ENCODE measurements around the gene CNGA2.

Gene CNGA2

DNA sequence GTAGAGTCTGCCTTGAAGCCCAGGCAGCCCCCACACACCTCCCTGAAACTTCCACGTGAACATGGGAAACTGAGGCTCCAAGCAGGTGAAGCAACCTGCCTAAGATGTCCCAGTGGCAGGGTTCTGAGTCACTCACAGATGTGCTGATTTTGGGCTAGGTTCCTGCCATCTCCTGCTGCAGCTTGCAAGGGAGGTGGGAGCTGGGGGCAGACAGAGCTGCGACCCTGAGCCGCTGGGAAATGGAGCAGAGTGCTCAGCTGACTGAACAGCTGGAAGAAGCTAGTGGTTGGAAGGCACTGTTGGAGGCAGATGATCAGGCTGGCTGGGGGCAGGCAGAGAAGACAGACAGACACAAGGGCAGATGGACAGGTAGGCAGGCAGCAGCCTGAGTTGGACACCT, 22.3 kb upstream of the CNGA2 start:
- DNase-seq (ENCODE audit: low read depth): no peak

DNA sequence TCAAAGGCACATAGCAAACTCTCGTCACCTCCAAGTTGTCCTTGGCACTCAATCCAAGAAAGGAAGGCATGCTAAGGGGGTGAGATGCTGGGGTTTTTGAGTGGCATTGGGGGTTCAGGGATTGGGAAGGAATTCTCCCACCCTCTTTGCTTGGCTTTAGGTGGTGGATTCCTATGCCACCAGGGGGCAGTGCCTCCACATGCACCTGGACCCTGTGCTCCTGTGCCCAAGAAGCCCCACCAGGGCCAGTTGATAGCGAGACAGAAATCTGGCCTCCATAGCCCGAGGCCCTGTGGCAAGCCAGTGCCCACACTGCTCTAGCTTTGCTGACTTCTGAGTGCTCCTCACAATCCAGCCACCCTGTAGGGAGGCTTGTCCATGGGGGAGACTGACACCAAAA, 20.7 kb upstream of the CNGA2 start:
- no peak for DNase-seq (ENCODE audit: low read depth)

DNA sequence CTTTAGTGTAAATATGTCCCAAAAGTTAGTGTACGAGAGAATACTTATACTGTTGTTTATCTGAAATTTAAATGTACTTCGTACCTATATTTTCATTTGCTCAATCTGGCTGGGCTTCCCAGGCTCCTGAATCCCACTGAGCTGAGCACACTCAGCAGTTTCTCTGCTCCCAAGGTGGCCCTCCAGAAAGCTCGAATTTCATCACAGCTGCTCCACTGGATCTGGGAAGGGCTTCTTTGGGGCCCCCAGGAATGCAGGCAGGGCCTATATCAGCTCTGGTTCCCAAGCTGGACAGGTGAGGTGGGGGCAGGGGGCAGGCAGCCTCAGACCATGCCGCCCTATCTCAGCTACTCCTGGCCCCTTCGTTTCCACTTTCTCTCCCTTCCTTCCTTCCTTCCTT, 20.2 kb upstream of the CNGA2 start:
- DNase-seq (ENCODE audit: low read depth): no peak

DNA sequence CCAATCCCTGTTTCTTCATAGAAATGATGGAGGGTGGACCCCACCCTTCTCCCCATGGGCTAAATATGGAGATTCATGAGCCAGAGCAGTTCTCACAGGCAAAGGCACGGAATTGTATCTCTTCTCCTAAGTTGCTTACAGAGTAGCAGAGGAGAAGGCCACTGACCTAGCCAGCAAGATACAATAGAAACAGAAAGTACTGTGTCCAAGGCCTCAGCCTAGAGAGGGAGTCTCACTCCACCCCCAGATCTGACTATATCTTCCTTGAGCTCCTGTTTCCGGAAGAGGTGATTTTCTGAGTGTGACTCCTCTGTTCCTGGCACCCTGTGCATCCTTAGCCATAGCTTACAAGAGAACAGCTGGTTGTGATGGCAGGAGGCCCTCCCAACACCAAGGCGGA, 18.8 kb upstream of the CNGA2 start, which contains the start of gene FATE1:
Gene FATE1 (plus strand): TSS at position 284 of the 400 bp plus-strand sequence. CDS start 85 bp downstream, at position 369.
- no peak for DNase-seq (ENCODE audit: low read depth)

DNA sequence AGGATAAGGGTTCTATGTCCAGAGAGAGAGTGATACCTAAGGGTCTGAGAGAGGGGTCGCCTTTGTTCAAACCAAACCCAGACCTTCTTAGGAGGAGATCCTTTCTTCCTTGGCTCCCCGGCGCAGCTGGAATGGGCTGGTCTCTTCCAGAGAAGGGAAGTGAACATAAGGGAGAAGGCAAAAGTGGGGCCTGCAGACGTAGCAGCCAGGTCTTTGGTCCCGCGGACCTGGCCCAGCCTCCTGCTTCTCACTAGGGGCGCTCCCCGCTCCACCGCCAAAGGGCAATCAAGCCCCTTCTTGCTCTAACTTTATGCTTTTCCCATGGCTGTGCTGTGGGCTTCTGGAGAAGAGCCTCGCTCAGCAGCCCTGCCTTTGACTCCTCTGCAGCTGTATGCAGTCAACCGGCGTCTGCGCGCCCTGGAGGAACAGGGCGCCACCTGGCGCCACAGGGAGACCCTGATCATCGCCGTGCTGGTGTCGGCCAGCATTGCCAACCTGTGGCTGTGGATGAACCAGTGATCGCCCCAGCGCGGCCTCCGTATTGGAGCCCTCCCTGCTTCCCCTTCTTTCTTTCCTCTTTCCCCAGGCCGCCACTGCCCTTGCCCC, 12.2 kb upstream of the CNGA2 start:
- no peak for DNase-seq (ENCODE audit: low read depth)

DNA sequence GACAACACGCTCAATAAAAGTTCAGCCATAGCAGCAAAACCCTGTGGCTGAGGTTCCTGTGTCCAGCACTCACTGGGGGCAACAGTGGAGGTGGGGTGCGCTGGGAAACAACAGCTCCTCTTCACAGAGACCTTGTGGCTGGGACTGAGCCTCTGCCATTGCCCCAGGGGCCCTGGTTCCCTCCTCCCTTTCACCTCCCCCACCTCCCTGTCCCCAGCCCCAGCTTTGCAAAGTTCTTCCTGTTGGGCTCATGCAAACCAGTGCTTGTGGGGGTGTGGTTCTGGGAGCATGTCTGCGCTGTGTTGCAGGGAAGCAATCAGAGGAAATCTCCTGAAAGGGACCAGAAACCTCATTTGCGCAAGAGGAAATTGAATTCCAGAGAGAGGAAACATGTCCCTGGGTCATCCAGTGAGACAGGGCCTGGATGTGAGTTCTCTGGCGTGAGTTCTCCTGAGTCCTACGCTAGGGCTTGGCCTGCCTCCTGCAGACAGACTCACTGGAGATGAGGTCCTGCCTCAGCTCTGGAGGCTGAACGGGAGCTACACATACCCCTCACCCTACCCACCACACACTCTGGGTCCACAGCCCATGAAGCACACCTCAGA, 11.3 kb upstream of the CNGA2 start:
- no peak for DNase-seq (ENCODE audit: low read depth)

DNA sequence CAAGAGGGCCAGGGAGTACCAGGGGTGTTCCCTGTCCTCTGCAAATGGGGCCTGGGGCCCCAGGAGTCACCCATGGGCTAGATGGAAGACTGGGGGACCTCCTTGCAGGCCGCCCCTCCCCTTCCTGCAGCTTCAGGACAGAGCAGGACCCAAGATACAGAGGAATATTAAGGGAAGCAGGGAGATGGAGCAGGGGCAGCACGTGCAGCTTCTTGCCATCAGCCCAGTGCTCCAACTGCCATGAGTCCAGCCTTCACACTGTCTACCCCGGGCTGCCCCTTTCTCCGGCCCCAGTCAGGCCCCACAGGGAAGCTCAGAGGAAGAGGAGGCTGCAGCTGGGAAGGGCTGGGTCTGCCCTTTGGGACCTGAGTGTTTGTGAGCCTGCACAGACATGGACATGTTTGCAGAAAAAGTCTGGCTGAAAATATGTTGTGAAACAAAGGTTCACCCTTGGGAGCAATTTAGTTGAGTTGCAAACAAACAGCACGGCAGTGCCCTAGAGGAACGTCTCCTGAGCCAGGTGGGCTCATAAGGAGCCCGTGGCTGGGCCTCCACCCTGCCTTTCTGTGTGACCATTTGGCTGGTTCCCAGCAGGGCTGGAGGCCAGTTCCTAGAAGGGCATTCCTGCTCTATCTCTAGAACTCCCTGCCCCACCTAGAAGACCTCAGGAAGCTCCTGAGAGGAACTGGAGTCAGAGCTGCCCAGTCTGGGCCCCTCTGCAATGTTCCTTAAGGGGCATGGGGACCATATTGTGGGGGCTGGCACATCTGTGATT, 9.8 kb upstream of the CNGA2 start:
- DNase-seq (ENCODE audit: low read depth): no peak

DNA sequence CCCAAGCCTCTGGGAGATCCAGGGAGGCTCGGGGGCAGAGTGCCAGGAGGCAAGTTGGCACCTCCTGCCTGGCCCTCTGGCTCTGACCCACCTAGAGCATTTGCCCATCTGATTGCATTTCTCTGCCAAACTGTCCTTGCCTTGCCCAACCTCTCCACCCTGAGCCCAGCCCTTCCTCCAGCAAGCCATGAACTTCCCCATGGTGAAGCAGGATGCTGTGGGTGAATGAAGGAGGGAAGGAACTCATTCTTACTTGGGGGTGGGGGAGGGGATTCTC, 9.3 kb upstream of the CNGA2 start:
- no peak for DNase-seq (ENCODE audit: low read depth)

DNA sequence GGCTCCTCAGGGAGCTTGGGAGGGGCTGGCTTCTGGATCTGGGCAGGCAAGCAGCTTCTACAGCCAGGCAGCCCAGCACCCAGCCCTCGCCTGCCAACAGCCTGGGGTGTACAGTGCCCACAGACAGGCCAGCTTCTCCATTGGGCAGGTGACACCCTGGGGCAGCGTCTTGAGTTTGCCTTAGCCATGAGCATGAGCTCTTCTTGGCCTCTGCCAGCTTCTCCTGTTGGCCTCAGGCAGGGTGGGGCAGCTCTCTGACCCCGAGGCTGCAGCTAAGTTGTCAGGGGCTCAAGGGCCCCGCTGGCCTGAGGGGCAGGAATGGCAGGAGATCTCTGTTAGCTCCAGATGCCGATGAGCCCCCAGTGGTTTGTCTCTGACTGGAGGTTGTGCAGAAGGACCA, 7.8 kb upstream of the CNGA2 start:
- no peak for DNase-seq (ENCODE audit: low read depth)

DNA sequence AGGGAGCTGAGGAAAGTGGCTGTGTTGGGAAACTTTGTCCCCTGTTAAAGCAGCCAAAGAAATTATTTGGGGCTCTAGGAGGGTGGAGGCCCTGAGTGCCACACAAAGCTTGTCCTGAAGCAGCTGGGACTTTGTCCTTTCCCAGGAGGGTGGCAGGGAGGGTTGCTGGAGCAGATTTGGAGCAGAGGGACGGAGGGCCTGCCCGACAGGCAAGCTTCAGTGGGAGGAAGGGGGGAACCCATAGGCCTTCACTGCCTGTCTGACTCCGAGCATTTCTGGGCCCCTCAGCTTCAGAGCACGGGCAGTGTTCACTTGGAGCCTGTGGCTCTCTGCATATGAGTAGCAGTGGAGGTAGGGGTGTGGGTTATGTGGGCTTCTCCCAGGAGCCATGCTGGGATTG, 7.2 kb upstream of the CNGA2 start:
- DNase-seq (ENCODE audit: low read depth): no peak

DNA sequence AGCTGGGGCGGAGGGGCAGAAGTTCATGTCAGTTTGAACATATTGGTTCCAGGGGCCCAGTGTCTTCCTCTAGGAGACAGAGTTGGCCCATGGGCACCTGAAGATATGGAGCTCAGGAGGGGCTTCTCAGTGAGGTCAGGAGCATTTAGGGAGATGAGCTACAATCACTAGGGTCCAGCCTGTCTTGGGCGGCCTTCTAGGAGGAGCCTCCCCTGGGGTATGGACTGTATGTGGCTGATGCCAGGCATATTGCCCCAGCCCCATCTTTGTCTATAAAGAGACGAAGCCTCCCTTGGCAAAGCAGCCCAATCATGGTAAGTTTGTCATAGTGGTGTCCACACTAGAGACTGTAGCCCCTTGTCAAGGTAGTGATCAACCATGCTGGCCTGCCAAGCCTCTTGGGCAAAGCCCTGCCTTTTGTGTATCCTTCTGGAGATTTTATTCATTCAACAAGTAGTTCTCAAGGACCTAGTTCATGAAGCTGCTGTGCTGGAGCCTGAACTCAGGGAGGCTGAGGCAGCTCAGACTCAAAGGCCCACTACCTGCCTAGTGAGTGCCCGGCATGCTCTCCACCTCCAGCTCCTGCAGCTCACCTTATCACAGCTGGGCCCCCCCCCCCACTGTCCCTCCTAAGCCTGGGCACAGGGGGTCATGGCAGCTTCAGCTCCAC, 5.4 kb upstream of the CNGA2 start:
- DNase-seq (ENCODE audit: low read depth): no peak

DNA sequence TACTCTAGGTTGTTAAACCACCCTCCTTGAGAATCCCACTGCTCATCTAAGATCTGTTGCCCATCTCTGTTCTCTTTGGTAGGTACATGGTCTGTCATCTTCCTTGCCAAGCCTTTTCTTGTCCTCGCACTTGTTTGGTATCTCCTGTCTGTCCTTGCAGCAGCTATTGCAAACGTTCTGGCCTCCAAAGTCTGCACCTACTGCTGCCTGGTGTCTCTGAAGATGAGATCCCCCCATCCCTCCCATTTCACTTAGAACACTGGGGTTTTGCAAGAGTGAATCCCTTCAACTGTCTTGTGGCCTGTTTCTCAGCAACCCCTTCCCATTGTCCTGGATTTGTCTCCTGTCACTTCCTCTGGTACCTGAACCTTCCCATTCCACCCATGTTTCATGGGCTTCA, 673 bp downstream of the CNGA2 start:
- DNase-seq (ENCODE audit: low read depth): no peak

DNA sequence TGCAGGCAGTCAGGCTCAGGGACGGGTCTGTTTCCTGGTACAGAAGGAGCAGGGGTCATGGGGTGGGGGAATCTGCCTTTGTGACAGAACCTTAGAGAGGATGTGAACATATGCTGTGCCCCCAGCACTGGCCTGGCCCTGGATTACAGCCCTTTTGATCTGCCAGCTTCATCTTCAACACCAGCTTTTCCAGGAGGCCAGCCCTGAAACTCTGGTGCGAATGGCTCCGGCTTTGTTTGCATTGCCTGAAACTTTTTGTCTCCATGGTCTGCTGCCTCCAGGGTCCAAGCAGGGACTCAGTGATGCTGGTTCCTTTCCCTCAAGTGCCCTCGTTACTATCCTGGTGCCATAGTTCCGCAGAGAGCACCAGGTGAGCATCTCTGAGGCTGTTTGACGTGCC, 2.1 kb downstream of the CNGA2 start:
- DNase-seq (ENCODE audit: low read depth): no peak

DNA sequence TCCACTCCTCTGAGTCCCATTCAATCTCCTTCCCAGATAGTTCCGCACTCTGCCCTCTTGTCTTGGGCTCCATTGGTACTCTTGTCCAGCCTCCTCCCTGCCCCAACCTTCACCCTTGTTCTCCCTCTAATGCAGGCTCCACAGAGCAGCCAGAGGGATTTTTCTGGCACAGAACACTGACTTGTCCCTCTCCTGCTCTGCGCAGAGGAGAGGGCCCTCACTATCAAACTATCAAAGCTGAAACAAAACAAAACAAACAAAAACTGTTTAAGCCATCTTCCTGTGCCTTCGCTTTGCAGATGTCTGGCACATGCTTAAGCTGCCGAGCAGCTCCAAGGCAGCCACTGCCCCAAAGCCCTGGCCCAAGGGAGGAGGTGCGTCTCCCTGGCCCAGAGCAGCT, 2.9 kb downstream of the CNGA2 start:
- no peak for DNase-seq (ENCODE audit: low read depth)

DNA sequence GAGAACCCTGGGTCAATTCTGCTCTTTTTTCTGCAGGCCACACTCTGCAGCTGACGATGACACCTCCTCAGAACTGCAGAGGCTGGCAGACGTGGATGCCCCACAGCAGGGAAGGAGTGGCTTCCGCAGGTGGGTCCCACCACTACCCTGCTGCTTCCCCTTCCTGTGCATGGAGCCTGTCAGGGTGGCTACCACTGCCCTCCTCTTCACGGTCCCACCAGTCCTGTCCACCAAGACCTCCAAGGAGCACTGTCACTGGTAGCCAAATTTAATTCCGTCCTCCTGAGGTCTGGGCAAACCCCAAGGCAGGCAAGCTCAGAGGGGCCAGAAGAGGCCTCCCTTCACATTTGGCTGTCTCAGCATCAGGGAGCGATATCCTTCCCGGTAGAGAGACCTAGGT, 4.2 kb downstream of the CNGA2 start:
- no peak for DNase-seq (ENCODE audit: low read depth)

DNA sequence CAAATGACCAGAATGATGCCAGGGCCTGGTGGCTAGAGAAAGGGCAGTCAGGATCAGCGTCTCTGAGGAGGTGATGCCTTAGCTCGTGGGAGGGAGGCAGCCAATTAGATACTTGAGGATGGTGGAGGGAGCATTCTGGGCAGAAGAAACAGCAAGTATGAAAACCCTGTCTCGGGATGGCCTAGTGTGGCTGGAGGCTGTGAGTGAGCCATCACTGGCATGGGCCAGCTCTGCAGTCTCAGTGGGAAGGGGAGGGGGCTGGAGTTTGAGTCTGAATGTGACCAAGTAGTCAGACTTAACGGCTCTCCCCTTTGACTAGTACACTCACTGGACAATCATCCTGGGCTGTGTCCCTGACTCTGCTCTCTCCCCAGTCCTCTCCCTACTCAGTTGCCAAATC, 7.1 kb downstream of the CNGA2 start:
- DNase-seq (ENCODE audit: low read depth): no peak

DNA sequence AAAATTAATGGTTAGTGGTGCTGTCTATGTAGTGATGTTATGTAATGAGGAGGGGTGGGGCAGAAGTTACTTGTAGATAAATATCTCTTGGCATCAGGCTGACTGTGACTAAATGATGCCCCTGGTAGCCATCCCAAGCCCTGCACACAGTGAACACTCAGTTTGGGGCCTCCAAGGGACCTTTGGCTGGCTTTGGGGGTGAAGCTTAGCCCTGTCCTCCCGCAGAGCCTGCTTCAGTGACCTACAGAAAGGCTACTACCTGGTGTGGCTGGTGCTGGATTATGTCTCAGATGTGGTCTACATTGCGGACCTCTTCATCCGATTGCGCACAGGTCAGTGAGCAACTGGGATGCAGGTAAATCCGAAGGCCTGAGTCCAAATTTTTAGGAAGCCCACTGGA, 7.8 kb downstream of the CNGA2 start:
- no peak for DNase-seq (ENCODE audit: low read depth)

DNA sequence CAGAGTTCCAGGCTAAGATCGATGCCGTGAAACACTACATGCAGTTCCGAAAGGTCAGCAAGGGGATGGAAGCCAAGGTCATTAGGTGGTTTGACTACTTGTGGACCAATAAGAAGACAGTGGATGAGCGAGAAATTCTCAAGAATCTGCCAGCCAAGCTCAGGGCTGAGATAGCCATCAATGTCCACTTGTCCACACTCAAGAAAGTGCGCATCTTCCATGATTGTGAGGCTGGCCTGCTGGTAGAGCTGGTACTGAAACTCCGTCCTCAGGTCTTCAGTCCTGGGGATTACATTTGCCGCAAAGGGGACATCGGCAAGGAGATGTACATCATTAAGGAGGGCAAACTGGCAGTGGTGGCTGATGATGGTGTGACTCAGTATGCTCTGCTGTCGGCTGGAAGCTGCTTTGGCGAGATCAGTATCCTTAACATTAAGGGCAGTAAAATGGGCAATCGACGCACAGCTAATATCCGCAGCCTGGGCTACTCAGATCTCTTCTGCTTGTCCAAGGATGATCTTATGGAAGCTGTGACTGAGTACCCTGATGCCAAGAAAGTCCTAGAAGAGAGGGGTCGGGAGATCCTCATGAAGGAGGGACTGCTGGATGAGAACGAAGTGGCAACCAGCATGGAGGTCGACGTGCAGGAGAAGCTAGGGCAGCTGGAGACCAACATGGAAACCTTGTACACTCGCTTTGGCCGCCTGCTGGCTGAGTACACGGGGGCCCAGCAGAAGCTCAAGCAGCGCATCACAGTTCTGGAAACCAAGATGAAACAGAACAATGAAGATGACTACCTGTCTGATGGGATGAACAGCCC, 9.3 kb downstream of the CNGA2 start:
- DNase-seq (ENCODE audit: low read depth): no peak

DNA sequence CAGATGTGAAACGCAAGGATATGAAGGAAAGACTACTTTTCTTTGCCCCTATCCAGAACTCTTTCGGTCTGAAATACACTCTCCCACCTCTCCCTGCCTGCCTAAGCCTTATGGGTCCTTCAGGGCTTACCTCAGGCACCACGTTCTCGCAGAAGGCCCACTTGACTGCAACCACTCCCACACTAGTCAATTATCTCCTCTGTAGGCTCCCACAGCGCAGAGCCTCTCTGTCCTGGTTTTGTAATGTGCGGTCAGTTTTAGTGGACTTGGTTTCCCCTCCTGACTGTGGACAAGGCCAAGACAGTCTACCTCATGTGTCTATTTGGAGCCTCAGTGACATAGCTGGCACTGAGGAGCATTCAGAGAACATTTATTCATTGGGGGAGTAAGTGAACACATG, 11.1 kb downstream of the CNGA2 start:
- no peak for DNase-seq (ENCODE audit: low read depth)

DNA sequence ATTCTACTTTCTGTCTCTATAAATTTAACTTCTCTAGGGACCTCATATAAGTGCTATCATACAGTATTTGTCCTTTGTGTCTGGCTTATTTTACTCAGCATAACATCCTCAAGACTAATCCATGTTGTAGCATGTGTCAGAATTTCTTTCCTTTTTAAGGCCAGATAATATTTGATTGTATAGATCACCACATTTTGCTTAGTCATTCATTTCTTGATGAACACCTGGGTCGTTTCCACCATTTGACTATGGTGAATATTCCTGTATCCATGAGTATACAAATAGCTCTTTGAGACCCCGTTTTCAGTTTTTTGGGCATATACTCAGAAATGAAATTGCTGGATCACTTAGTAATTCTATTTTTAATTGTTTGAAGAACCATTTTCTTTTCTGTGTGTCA, 12.0 kb downstream of the CNGA2 start:
- no peak for DNase-seq (ENCODE audit: low read depth)

DNA sequence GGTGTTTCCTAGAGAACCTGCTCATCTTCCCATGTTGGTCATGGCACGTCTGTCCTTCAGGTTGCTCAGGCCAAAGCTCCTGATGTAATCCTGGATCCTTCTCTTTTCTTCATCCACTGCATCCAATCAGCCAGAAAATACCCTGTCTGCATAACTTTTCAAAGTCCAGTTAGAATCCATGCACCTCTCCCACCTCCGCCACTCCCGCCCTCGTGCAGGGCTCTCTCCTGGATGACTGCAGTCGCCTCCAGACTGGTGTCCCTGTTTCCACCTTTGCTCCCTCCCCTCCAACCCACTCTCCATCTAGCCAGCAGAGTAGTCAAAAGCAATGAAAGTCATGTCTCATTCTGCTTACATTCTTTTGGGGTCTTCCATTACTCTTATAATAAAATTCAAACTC, 16.0 kb downstream of the CNGA2 start:
- no peak for DNase-seq (ENCODE audit: low read depth)

DNA sequence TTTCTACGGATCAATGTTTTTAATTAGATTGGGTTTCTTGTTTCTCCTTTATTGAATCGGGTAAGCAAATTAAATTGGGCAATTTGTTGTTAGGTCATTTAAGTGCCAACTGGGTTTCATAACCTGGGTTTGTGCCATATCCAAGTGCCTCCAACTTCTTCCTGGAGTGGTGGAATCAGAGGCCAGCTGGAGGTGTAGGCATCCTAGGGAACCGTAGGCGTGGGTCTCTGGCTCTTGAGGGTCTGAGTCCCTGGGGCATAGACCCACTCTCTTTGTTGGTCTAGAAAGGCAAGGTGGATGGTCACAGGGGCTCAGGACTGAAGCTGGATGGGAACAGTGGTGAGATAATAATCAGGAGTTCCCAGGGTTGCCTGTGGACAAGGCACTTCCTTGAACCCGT, 18.3 kb downstream of the CNGA2 start:
- no peak for DNase-seq (ENCODE audit: low read depth)
